ENCODE measurements around the gene KRTAP3-3.
"Not testable (repeated sequence)": the region's sequence is repeated elsewhere in the genome, so short reads cannot be mapped to it uniquely, and the experiment has no call there.

Gene KRTAP3-3

DNA sequence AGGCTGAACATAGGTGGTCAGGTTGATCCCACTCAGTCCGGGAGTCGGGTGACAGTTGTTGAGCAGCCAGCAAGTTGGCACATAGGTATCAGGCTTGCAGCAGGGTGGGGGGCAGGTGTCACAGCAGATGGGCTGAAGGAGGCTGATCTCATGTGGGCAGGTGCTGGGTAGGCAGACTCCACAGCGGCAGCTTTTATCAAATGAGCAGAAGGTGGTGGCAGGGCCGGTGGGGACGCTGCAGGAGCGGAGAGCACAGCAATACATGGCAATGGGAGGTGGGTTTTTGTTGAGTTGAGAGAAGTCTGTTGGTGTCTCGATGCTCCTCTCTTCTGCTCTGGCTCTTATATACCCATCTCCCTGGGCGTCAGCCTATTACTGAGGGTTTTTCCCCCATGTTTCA lies 14.8 kb upstream of the KRTAP3-3 start, which contains the start of gene KRTAP3-1:
KRTAP3-1 (minus strand) TSS at position 318 of the 400 bp plus-strand sequence; CDS start at position 264, 54 bp downstream.
- in situ Hi-C loops (cut with MboI; ENCODE audit: low sequenced_read_pairs): no loop called here

DNA sequence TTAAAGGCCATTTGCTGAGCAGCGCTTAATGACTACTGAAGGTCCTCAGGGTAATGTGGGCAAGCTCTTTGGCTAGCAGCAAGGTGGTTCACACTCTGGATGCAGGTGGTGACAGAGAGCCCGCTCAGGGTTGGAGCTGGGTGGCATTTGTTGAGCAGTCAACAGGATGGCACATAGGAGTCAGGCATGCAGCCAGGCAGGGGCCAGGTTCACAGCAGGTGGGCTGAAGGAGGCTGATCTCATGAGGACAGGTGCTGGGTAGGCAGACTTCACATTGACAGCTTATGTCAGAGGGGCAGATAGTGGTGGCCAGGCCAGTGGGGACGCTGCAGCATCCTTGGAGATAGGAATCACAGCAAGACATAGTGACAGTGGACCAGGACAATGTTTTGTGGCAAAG lies 10.4 kb upstream of the KRTAP3-3 start:
- in situ Hi-C loops (cut with MboI; ENCODE audit: low sequenced_read_pairs): no loop called here

DNA sequence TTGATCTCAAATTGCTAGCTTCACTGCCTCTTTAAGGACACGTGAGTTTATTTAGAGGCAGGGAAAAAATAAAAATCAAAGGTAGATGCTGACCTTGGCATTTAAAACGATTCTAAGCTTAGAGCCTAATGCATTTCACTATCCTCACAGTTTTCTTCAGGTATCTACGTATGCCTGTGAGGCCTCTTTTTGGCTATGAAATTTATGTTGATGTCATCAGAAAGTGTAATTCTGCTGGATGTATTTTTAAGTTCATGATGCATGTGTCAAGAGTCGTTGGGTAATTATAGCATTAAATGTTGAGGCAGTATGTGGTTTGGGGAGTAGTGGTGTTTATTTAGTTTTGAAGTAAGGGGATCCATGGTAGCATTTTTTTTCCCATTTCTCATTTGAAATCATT lies 10.0 kb upstream of the KRTAP3-3 start:
- in situ Hi-C loops (cut with MboI; ENCODE audit: low sequenced_read_pairs): no loop called here

DNA sequence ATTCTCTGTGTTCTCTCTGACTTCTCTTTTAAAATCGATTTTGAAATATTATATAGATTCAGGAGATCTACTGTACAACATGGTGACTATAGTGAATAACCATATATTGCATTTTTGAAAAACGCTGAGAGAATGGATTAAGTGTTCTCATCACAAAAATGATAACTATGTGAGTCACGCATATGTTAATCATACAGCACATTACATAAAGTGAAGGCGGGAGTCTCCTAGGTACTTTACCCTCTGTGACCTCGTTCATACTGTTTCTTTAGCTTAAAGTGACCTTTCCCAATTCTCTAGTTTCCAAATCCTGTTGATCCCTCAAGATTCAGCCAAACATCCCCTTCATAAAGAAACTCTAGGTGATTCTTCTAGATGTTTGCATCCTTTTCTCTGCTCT lies 8.8 kb upstream of the KRTAP3-3 start:
- in situ Hi-C loops (cut with MboI; ENCODE audit: low sequenced_read_pairs): no loop called here

DNA sequence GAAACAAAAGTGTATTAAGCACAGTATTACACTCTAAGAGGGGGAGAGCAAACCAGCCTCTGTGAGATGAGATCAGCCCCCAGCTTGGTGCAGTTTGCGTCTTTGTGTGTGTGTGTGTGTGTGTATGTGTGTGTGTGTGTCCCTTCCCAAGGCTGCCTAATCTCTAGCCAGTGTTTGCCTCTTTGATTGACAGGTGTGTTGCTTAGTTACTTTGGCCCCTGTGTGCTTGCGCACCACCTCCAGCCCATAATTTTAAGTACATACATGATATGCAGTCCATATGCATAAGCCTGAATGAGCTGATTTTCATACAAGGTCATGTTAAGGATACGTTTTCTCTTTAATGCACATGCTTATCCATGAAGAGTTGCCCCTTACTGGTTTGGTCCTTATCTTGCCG lies 7.8 kb upstream of the KRTAP3-3 start:
- in situ Hi-C loops (cut with MboI; ENCODE audit: low sequenced_read_pairs): no loop called here

DNA sequence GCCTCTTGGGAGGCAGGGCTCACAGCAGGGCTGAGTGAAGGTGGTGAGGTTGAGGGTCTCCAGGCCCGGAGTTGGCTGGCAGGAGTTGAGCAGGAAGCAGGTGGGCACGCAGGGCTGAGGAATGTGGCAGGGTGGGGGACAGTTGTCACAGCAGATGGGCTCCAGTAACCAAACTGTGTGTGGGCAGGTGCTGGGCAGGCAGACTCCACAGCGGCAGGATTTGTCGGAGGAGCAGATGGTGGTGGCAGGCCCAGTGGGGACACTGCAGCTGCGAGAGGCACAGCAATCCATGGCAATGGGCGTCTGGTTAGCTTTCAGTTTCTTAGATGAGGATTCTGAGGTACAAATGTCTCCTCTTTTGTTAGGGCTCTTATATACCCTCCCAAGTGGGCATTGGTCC lies 5.6 kb upstream of the KRTAP3-3 start, which contains the start of gene KRTAP3-2:
KRTAP3-2 (minus strand) TSS at position 344 of the 400 bp plus-strand sequence; CDS start at position 291, 53 bp downstream.
- in situ Hi-C loops (cut with MboI; ENCODE audit: low sequenced_read_pairs): not testable (repeated sequence)

DNA sequence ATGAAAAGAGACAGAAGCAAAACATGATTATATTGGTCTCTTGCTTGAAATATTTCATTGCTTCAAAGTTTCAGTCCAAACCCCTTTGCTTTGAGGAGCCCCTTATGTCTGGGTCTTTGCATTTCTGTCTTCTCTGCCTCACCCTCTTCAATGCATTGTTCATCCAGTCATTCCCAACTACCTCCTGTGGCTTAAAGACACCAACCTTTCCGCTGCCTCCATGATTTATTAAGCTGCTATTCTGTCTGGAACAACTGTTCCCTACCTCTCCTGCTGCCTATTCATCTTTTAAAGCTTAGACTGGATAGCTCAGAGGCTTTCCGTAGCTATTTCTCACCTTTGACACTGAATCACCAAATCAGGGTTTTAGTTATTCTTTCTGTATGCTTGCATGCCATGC lies 3.4 kb upstream of the KRTAP3-3 start:
- in situ Hi-C loops (cut with MboI; ENCODE audit: low sequenced_read_pairs): no loop called here

DNA sequence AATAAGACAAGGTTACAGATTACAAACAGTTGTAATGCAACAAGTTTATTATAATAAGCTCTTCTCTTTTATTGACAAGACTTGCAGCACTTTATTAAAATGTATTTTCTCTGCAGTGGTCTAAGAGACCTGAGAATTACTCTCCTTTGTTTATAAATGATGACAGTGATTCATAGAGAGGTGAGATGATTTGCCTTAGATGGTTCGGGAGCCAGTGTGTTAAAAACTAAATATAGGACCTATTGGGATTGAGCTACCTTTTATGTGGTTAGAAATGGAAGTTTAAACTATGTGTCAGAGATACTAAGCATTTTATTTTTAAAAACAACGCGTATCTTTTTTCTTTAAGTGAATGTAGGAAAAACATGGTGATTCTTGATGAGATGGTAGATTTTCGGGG lies 2.9 kb upstream of the KRTAP3-3 start:
- in situ Hi-C loops (cut with MboI; ENCODE audit: low sequenced_read_pairs): no loop called here

DNA sequence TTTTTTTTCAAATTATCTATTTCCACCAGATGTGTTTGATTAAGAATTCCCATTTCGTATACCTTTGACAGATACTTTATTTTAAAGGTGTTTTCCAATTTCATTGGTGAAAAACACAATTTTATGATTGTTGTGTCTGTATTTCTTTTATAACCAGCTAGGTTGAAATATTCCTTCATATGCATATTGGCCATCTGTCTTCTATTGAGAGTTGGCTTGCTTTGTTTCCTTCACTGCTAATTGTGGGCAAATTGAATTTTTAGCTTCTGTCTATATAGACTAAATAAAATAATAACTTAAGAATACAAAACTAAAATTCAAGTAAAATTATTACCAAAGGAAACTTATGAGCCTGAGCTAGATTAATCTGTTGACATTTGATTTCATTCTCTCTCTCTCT lies 1.2 kb upstream of the KRTAP3-3 start:
- in situ Hi-C loops (cut with MboI; ENCODE audit: low sequenced_read_pairs): no loop called here

DNA sequence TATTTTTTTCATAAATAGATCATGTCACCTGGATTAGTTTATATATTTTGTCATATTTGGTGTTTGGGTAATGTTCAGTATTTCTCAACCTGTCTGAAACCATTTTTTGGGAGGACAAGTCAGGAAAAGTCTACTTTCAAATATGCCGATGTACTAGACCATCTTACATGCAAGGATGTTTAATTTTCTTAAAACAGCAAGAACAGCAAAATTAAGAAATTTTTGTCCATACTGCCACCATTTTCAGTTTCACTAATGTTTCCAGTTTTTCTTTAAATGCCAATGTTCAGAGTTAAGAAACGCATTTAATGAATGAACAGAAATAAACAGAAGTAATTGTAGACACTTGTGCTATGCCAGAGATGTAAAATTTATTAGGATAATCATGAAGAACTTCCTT lies 880 bp downstream of the KRTAP3-3 start:
- in situ Hi-C loops (cut with MboI; ENCODE audit: low sequenced_read_pairs): no loop called here

DNA sequence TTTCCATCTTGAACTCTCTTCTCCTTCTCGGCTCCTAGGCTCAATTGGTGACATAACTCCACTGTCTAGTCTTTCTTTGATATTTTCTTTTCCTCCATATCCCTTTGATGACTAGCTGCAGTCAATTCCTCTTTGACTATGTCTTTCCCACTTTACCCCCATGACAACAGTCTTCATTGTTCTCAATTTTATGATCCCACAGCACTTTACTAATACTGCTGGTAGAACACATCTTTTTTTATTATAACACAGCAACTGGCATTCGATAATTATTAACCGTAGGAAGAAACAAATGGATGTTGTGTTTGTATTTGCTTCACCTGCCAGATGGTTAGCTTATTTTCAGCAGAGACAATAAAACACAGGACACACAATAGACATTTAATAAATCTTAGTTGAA lies 1.3 kb downstream of the KRTAP3-3 start:
- in situ Hi-C loops (cut with MboI; ENCODE audit: low sequenced_read_pairs): no loop called here

DNA sequence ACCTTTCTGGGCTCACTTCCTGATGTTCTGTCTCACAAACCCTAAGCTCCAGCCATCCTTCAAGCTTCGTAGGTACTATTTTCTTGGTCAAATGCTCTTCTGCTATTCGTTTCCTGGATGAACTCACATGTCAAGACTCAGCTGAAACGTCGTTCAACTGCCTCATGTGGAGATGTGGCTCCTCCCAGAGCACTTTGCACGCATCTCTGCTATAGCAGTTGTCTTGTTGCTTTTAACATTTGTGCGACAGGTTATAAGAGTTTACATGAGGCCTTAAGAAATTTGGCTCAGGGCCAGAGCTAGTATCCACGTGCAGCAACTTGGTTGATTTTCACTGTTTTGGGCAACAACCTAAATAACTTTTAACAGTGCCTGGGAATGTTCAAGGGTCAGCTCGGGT lies 7.0 kb downstream of the KRTAP3-3 start:
- in situ Hi-C loops (cut with MboI; ENCODE audit: low sequenced_read_pairs): no loop called here

DNA sequence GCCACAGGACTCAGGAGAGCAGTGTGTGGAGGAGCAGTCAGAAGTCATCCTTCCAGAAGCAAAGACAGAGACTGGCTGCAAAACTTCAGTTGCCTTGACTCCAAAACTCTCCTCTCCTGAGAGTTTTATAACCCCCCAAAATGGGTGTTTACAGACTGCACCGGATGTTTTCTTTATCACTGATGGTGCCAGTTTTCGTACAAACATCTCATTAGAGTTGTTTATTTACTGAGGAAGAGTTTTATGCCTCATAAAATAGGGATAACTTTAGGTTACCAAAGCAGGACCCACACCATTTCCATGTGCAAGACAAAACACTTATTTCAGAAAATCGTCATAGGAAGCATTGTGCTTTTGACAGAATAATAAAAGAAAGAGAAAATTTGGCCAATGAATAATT lies 9.7 kb downstream of the KRTAP3-3 start, which contains the start of gene KRT40:
KRT40 (minus strand) TSS at position 101 of the 400 bp plus-strand sequence; CDS start at position 48, 53 bp downstream.
- in situ Hi-C loops (cut with MboI; ENCODE audit: low sequenced_read_pairs): no loop called here

DNA sequence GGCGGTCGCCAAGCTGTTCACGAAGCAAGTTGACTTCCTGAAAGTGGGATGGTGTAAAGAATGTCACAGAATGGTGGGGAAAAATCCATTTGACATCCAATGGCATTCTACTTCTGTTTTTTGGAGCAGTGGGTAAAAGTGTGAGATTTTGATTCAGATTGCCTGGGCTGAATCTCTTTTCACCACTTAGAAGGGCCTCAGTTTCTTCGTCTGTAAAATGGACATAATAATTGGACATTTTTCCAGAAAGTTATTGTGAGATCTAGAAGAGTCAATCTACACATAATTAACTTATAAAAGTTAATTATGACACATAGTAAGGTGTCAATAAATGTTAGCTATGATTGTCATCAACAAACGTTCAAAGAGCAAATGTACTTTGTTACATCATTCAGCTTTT lies 12.8 kb downstream of the KRTAP3-3 start:
- in situ Hi-C loops (cut with MboI; ENCODE audit: low sequenced_read_pairs): no loop called here

DNA sequence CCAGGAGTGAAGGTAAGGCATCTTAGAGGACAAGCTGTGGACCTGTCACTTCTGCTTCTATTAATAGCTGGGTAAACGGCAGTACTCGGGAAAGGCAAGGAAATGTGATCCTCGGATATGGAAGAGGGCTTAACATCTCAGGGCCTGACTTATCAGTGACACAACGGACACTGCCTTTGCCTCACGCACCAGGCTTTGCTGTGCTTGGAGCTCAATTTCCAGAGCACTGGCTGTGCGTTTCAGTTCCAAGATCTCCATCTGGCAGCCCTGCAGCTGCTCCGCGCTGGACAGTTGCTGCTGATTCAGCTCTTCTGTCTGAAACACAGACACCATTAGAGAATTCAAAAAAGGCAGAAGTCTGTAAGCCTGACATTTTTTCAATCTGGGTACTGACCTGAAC lies 13.4 kb downstream of the KRTAP3-3 start:
- in situ Hi-C loops (cut with MboI; ENCODE audit: low sequenced_read_pairs): no loop called here

DNA sequence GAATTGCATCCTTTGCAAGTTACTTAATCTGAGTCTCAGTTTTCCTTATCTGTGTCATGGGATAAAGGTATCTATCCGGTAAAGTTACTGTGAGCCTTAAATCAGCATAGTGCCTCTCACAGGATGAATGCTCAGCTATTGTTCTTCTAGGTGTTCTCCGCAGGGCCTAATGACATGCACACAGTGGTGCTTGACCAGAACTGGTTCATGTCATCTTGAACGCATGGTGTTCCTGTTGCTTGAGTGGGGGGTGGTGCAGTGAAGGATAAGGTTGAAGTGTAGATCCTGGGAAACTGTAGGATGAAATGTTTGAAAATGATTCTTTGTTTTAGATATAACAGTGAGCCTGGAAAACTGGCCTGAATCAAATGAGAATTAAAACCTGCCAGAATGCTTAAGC lies 13.8 kb downstream of the KRTAP3-3 start:
- in situ Hi-C loops (cut with MboI; ENCODE audit: low sequenced_read_pairs): no loop called here

DNA sequence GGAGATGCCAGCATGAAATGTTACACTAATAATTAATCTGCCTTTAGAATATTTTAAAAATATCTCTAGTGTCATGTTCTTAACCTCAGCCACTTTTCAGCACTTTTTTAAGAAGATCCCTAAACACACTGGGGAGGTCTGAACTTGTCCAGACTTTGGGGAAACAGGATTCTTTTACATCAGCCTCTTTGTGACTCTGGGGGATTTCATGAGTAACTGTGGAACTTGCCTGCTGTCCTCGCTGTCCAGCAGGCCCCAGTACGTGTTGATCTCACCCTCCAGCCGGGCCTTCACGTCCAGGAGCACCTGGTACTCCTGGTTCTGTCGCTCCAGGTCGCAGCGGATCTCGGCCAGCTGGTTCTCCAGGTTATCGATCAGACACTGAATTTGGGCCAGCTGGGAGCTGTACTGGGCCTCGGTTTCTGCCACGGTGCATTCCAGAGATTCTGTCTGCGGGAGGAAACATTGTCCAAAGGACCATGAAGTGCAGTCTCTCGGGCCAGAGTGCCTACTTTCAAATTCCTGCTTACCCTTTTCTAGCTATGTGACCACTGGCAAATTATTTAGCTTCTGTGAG lies 15.3 kb downstream of the KRTAP3-3 start:
- in situ Hi-C loops (cut with MboI; ENCODE audit: low sequenced_read_pairs): no loop called here

DNA sequence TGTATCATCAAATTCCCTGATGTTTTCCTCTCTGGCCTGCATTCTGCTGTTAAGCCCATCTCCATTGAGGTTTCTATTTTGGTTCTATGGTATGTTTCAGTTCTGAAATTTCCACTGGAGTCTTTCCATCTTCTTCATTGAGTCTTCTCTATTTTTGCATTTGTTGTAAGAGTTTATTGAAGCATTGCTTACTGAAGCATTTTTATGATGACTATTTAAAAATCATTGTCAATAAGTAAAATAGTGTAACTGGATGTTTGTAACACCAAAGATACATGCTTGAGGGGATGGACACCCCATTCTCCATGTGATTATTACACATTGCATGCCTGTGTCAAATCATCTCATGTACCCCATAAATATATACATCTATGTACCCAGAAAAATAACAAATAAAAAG lies 18.4 kb downstream of the KRTAP3-3 start:
- in situ Hi-C loops (cut with MboI; ENCODE audit: low sequenced_read_pairs): no loop called here

DNA sequence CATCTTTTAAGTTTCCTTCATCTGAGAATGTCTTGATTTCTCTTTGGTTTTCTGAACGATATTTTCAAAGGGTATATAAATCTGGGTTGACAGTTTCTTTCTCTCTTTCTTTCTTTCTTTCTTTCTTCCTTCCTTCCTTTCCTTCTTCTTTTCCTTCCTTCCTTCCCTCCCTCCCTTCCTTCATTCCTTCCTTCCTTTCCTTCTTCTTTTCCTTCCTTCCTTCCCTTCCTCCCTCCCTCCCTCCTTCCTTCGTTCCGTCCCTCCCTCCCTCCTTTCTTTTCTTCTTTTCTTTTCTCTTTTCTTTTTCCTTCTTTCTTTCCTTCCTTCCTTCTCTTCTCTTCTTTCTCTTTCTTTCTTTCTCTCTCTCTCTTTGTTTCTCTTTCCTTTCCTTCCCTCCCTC lies 19.6 kb downstream of the KRTAP3-3 start:
- in situ Hi-C loops (cut with MboI; ENCODE audit: low sequenced_read_pairs): no loop called here

DNA sequence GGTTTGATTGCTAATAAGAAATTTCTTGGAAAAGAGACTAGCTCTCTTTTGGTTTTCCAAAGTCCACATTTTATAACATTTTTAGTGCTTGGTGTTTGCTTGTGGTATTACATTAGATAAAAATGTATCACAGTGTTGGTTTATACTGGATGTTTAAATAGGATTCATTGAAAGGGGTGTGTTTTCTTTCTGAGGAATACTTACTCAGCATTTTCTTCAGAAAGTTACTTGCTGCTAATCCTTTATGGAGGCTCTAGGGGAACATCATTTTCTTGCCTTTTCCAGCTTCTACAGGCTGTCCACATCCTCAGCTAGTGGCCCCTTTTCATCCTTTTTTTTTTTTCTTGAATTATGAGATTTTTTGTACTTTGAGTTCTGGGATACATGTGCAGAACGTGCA lies 26.4 kb downstream of the KRTAP3-3 start:
- in situ Hi-C loops (cut with MboI; ENCODE audit: low sequenced_read_pairs): no loop called here

DNA sequence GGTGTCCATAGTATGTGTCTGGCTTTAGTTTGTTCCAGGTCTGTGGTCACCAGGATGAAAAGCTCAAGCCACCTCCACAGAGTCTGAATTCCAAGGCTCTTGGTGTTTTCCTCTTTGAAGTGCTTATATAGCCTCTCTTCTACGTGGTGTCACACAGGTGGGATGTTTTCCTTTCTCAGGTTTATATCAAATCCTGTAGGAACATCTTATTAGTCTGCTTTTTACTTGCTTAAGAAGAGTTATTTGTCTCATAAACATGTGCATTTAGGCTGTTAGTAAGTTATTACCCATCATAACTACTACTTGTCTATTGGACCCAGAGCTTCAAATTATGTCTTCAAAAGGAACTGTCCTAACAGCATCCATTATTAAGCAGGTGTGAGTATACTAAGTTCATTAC lies 27.1 kb downstream of the KRTAP3-3 start, which contains the start of gene KRT39:
KRT39 (minus strand) TSS at position 101 of the 400 bp plus-strand sequence; CDS start at position 9, 92 bp downstream.
- in situ Hi-C loops (cut with MboI; ENCODE audit: low sequenced_read_pairs): no loop called here

DNA sequence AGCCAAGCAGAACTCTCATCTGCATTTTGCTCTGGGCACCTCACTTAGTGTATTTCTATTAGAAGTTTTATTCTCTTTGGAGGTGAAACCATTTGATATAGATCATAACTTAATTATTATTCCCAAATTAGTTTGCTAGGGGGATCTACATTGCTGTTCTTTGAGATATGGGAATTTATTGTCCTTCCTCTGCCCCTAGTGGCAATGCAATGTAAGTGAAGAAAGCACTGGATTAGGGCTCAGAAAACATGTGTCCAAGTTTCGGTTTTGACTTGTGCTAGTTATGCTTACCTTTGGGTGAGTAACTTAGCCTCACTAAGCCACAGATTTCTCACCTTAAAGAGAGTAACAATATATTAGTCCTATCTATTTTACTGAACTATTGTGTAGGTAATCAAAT lies 30.1 kb downstream of the KRTAP3-3 start:
- in situ Hi-C loops (cut with MboI; ENCODE audit: low sequenced_read_pairs): no loop called here

DNA sequence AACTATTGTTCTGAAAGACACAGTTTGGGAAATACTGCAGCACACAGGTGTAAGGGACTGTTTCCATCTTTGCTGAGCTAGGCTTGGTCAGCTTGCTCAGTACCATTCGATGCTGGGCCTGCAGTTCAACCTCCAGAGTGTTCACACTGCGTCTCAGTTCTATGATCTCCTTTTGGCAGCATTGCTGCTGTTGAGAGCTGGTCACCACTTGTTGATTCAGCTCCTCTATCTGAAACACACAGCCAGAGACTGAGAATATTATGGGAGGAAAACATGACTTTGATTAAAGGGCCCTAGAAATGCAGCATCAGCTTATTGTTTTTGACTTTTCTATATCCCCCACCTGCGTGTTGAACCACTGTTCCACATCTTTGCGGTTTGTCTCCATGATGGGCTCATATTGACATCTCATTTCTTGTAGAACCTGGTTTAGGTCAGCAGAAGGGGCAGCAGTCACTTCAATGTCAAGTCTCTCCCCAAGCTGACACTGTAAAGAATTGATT lies 31.9 kb downstream of the KRTAP3-3 start:
- in situ Hi-C loops (cut with MboI; ENCODE audit: low sequenced_read_pairs): no loop called here
